GM11168 (cell line): ENCODE measurements around the gene KRTAP22-1.

Experiments
- in situ Hi-C: fragments of 300-500 bp; cut with MboI; formaldehyde crosslinking; loops from one replicate; pipeline ENCODE4 v1.12.0; 2022; ENCODE audit warnings: low sequenced_read_pairs; ENCODE audit not compliant: unreplicated experiment

The KRTAP22-1 gene

DNA sequence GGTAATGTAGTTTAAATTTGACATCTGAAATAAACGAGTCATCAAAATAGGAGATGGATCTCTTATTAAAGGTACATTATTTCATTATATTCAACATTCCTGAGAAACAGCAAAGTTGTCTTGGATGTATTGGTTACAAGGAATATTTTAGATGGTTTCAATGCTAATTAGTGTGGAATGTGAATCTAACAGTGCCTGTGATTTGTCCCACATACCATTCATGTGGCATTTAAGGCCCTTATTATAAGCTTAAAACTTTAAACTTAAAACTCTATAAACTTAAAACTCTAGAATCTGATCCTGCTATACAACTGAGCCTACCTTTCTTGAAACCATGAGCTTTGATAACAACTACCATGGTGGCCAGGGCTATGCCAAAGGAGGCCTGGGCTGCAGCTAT, at the start of gene KRTAP22-1:
TSS of gene KRTAP22-1 (plus strand) at position 301 of the 400 bp plus-strand sequence.
- in situ Hi-C loops: no loop called here

DNA sequence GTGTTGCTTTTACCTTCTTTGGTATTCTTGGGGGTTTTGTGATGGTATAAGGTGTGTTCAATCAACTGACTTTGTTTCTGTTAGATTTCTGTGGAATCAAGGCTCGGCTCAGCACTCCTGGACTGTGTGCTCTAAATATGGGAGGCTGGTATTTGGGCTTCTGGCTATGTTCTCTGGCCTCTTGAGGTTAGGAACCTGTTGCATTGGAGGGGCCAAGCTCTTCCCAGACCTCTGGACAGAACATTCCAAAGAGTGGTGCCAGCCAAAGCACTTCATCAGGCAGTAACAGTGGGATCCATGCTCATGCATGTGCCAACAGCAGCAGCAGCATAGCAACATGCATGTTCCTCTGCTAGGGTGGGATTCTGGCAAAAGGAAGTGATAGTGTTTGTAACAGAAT, 48.1 kb upstream of the KRTAP22-1 start:
- in situ Hi-C loops: no loop called here

- in situ Hi-C loops: no loop called here
These were observed 45.8 kb upstream of the KRTAP22-1 start for GRCh38 chr21:30555095-30555494.

DNA sequence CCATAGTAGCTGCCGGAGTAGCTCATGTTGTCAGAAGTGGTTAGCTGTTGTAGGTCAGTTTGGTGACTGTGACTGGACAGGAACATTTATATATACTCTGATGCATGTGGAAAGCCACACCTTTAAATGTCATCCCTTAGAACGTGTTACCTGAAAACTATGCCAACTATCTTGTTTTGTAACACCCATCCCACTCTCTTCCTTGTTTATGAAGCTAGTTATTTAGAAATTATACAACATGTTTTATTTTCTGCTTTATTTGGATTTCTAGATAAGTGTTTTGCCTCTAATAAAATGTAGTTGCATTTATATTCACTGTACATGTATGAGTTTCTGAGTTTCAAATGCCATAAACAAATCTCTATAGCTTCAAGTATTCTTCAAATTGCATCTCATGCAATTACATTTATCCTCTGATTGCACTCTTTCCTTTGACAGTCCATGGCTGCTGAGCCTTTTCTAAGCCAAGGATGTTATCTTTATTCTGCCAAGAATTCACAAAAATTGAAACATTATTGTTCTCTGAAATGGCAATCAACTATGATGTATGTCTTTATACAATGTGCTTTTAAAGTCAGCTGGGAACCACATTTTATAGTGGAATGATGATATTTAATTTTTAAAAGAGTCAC, 39.5 kb upstream of the KRTAP22-1 start, which contains the start of gene KRTAP19-7:
TSS of gene KRTAP19-7 (minus strand) at position 51 of the 632 bp plus-strand sequence. CDS start at position 26, 25 bp downstream.
- in situ Hi-C loops: no loop called here

- in situ Hi-C loops: no loop called here
These were observed 38.9 kb upstream of the KRTAP22-1 start for GRCh38 chr21:30561957-30562356.

DNA sequence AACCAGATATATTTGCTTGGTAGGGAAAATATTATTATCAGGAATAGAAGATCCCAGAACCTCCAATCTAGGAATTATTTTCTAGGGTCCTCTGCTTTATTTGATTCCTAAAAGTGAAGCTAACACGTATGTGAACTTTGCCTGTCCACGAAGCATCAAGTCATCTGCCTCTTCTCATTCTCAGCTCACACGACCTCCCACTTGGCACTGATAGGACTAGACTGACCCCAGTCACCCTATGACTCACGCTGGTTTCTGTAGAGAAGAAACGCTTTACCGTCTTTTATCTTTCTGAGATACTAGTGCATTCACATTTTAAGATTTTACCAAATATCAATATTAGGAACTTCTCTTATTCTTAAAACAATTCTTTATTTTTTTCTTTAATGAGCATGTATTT, 37.8 kb upstream of the KRTAP22-1 start:
- in situ Hi-C loops: no loop called here

DNA sequence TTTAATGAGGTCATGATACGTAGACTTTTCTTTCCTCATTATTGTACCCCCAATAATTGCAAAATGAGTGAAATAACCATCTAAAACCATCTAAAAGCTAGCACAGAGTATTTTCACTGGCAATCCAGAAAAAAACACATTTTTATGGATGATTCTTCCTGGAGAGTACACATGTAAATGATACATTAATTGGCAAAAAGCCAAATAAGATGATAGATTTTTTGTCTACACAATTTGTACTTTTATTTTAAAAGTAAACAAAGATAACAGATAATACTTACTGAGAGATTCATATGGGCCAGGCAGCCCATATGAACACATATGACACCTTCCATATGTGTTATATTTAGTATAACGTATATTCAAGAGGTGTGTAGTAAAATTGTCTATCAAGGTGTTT, 37.3 kb upstream of the KRTAP22-1 start:
- in situ Hi-C loops: no loop called here

GRCh38 chr21:30567617-30568016, 33.3 kb upstream of the KRTAP22-1 start:
- in situ Hi-C loops: no loop called here

DNA sequence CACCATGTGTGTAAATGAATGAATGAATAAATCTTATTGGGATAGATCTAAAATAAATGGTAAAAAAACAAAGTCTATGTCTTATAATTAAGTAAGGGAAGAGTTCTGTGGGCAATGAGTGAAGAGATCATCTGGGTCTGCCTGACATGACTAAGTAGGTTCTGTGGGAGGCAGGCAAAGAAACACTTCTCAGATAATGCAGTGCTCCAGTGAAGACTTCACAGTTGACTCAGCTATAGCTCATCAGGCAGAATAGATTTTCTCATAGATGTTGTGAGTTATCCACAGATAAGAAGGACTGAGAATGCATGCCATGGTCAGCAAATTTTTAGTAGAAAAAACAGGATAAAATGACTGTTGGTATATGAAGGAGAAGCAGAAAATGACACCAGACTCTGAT, 23.1 kb upstream of the KRTAP22-1 start:
- in situ Hi-C loops: no loop called here

- in situ Hi-C loops: no loop called here
These were observed 21.5 kb upstream of the KRTAP22-1 start for GRCh38 chr21:30579346-30579745.

GRCh38 chr21:30580132-30580531, 20.8 kb upstream of the KRTAP22-1 start:
- in situ Hi-C loops: no loop called here

DNA sequence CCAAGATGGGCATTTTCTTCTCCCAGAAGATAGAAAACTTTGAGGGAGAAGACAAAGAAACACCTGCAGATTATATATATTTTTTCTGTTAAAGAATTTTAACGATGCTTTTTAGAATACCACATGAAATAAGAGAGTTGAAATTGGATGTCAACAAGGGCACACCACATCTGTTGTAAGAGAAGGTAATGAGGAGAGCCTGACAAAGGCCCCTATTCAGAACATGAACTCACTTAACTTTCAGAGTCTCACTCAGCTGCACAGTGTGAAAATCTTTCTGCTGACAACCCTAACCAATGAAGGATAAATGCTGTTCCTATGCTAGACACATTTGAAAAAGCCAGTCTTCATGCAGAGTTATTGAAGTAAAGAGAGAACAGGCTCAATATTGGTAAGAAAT, 18.0 kb upstream of the KRTAP22-1 start:
- in situ Hi-C loops: no loop called here

DNA sequence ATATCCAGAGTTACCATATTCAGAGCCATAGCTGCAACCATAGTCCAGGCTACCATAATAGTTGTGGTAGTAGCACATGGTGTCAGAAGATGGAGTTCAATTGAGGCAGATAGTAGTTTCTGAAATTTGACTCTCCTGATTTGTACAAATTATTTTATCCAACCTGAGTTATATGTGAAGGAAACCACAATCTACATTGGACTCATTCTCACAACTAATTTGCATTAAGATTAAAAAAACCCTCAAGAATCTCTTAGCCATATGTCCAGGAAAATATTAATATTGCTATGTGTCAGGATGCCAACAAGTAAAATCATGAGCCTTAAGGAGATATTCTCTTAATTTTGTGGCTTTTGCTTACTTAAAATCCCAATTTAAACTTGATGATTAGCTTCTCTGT, 10.6 kb upstream of the KRTAP22-1 start, which contains the start of gene KRTAP22-2:
TSS of gene KRTAP22-2 (minus strand) at position 101 of the 400 bp plus-strand sequence.
- in situ Hi-C loops: no loop called here

GRCh38 chr21:30592140-30592539, 8.7 kb upstream of the KRTAP22-1 start, which contains the start of gene KRTAP6-3:
Gene KRTAP6-3, plus strand, starts transcription at chr21:30592440. Its CDS starts 6 bp downstream, at chr21:30592446.
- in situ Hi-C loops: no loop called here

GRCh38 chr21:30598802-30599201, 2.1 kb upstream of the KRTAP22-1 start, which contains the start of gene KRTAP6-2:
Gene KRTAP6-2, minus strand, starts transcription at chr21:30598902. Its CDS starts 28 bp downstream, at chr21:30598874.
- in situ Hi-C loops: no loop called here

DNA sequence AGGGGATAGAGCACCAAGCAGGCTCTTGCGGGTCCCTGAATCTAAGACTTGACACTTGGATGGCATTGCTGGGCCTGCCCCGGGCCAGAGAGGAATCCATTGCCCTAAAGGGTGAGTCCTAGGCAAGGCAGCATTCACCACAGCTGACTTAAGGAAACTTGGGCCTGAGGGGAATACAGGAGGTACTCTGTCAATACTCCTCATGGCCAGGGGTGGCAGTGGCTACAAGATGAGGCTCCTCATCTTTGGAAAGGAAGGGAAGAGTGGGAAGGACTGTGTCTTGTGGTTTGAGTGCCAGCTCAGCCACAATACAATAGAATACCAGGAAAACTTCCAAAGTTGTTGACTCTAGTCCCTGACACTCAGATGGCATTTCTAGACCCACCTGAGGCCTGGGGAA, 5.1 kb downstream of the KRTAP22-1 start:
- in situ Hi-C loops: no loop called here

- in situ Hi-C loops: no loop called here
These were observed 11.2 kb downstream of the KRTAP22-1 start for GRCh38 chr21:30612132-30612531.

- in situ Hi-C loops: no loop called here
These were observed 12.9 kb downstream of the KRTAP22-1 start, which contains the start of gene KRTAP6-1 for GRCh38 chr21:30613836-30614235. Gene KRTAP6-1, minus strand, starts transcription at chr21:30613930. Its CDS starts 26 bp downstream, at chr21:30613904.

DNA sequence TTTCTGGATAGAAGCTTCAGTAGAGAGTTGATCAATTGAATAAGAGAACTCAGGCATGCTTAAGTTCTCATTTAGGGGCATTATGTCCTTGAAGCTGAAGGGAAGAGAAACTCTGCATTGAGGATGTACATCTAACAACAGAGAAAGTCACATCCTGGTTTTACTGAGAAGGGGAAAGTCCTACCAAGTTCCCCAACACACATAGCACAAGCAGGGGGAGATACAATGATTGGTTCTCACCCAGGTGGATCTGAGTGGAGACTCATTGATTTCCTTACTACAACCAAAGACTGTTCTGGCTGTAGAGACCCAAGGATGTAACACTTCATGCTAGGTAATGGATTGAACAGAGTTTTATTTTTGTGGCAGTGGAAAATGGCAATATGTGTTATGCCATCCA, 14.3 kb downstream of the KRTAP22-1 start:
- in situ Hi-C loops: no loop called here

DNA sequence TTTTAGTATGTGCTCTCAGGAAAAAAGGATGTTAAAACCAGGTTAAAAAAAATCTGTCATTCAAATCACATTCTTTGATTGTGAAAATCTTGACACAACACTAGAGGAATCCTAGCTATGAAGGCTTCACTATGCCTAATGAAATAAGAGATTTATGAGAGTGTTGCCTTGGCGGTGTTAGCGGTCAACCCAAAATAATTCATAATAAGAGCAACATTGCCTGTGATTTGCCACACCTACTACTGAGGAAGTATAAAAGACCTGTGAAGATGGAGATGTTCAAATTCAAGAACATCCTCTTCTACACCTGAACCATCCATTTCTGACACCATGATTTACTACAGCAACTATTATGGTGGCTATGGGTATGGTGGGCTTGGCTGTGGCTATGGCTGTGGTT, 15.2 kb downstream of the KRTAP22-1 start, which contains the start of gene KRTAP20-1:
TSS of gene KRTAP20-1 (plus strand) at position 301 of the 400 bp plus-strand sequence. CDS start at position 331, 30 bp downstream.
- in situ Hi-C loops: no loop called here

- in situ Hi-C loops: no loop called here
These were observed 19.2 kb downstream of the KRTAP22-1 start for GRCh38 chr21:30620080-30620479.

- in situ Hi-C loops: no loop called here
These were observed 19.6 kb downstream of the KRTAP22-1 start, which contains the start of gene KRTAP20-4 for GRCh38 chr21:30620522-30620921. Gene KRTAP20-4, plus strand, starts transcription at chr21:30620627.
